IPS-NIHi7 (cell line): Measurements from ENCODE around the gene ESPNL.

Experiments
- DNase-seq: peaks from one replicate; pipeline ENCODE4 v3.0.0; 2012; ENCODE audit warnings: mixed read lengths; ENCODE audit errors: extremely low spot score

Gene ESPNL

DNA sequence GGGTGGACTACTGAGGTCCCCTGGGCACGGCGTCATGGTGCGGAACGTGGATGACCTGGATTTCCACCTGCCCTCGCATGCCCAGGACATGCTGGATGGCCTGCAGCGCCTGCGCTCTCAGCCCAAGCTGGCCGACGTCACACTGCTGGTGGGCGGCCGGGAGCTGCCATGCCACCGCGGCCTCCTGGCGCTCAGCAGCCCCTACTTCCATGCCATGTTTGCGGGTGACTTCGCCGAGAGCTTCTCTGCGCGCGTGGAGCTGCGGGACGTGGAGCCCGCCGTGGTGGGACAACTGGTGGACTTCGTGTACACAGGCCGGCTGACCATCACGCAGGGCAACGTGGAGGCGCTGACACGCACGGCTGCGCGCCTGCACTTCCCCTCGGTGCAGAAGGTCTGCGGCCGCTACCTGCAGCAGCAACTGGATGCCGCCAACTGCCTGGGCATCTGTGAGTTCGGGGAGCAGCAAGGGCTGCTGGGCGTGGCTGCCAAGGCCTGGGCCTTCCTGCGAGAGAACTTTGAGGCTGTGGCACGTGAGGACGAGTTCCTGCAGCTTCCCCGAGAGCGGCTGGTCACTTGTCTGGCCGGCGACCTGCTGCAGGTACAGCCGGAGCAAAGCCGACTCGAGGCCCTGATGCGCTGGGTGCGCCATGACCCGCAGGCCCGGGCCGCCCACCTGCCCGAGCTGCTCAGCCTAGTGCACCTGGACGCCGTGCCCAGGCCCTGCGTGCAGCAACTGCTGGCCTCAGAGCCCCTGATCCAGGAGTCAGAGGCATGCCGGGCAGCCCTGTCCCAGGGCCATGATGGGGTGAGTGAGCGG lies 40.8 kb downstream of the ESPNL start:
- DNase-seq, result no peak

- DNase-seq, result no peak
Observed at GRCh38 chr2:238141541-238142318, 41.6 kb downstream of the ESPNL start.

GRCh38 chr2:238142382-238143205 lies 42.5 kb downstream of the ESPNL start:
- no peak for DNase-seq

DNA sequence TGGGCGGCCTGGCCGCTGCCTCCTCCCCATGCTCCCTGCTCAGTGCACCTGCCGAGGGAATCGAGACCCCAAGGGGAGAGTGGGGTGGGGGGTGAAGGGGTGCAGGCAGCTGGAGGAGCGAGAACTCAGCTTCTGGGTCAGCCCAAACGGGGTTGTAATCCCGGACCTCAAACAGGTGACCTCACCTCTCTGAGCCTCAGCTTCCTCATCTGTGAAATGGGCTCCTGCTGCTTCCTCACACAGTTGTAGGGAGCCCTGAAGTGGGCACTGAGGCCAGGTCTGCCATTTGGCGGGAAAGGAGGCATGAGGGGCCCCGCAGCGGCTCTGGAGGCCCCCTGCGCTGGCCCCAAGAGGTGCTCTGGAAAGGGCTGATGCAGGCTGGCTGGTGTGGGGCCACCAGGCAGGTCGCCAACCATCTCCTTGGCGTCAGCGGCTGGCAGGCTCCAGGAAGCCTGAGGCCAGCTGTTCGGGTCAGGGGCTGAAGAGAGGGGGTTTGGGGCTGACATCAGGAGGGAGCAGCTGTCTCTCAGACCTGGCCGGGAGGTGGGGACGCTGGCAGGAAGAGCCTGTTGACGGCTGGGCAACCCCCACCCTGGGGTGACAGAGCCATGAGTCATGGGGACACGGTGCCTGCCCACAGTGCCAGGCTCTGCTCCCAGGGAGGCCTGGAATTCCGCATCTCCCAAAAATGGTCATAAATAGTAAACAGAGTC lies 43.3 kb downstream of the ESPNL start:
- DNase-seq, result no peak

- no peak for DNase-seq
Observed at GRCh38 chr2:238144262-238144661, 44.1 kb downstream of the ESPNL start.

DNA sequence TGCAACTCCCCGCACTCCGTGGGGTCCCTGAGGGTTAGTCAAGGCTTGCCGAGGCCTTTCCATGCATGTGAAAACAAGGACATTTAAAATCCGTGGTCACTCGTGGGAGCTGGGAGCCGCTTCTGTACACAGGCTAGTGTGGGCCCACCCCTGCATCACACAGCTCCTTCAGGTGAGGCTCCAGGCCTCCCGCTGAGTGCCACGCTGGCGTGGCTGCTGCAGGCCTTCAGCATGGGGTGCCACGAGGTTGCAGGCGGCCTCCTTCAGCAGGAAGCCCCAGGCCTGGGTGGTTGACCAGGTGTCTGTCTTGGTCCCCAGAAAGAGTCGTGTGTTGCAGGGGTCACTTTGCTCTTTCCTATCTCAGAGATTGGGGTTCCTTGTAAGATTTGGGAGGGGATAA lies 44.9 kb downstream of the ESPNL start:
- no peak for DNase-seq

DNA sequence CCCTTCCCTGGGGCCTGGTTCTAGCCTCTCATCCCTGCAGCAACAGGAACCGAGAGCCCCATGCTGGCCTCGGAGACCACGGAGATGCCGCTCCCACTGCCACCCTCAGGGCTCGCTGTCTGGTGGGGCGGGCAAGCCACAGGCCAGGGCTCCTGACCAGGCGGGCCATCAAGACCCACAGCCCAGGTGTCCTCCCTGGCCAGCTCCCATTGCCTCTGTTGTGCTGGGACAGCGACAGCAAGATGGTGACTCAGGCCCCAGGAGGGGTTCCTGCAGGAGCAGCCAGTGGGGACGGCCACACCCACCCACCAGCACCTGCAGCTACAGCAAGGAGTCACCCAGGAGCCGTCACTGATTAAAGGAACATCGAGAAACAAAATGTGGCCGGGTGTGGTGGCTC lies 45.7 kb downstream of the ESPNL start:
- DNase-seq, result no peak

- no peak for DNase-seq
Observed at GRCh38 chr2:238146884-238147544, 46.9 kb downstream of the ESPNL start.

DNA sequence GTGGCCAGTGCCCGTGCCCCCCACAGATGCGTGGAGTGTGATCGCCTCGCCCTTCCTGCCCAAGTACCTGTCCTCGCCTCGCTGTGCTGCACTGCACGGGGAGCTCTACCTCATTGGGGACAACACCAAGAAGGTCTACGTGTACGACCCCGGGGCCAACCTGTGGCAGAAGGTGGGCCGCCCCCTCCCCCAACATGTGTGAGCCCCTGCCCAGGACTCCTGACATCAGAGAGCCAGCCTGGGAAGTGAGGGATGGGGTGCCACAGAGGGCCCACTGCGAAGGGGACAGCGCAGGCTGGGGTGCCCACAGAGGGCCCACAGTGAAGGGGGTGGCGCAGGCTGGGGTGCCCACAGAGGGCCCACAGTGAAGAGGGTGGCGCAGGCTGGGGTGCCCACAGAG lies 48.8 kb downstream of the ESPNL start:
- DNase-seq, result no peak

- DNase-seq, result no peak
Observed at GRCh38 chr2:238149841-238150572, 49.9 kb downstream of the ESPNL start.

GRCh38 chr2:238150686-238151085 lies 50.5 kb downstream of the ESPNL start:
- no peak for DNase-seq

DNA sequence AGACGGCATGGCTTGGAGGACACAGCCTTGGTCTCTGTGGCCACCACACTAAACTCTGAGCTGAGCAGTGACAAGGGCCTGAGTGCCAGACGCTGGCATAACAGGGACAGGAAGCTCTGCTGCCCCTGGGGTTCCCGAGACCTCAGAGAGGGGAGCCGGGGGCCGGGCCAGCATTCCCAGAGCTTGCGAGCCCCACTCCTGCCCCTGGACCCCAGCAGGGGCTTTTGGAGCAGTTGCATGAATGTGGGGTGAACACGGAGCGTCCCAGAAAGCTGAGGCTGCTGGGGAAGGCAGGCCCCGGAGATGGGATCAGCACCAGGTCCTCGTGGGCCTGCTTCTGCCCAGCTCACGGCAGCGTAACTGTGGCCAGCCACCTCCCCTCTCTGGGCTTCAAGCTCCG lies 51.1 kb downstream of the ESPNL start:
- DNase-seq, result no peak

- DNase-seq, result no peak
Observed at GRCh38 chr2:238151628-238152235, 51.6 kb downstream of the ESPNL start.

GRCh38 chr2:238152771-238153688 lies 52.9 kb downstream of the ESPNL start:
- DNase-seq, result no peak

DNA sequence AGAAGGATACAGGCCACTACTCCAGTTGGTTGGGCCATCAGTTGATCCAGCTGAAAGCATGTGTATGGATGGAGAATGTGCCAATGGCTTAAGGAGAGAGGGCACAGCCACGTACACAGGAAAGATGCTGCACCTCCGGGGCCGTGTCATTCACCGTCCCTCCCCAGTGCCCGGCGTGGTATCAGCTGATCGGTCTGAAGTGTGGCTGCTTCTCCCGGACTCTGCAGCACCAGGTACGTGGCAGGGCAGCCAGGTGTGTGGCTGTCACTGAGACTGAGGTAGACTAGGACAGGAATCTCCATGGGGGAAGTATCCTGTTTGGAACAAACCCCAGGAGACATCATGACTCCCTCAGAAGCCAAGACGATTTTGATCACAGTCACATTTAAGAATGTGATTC lies 54.4 kb downstream of the ESPNL start:
- DNase-seq, result no peak

- DNase-seq, result no peak
Observed at GRCh38 chr2:238155051-238155760, 55.1 kb downstream of the ESPNL start.

DNA sequence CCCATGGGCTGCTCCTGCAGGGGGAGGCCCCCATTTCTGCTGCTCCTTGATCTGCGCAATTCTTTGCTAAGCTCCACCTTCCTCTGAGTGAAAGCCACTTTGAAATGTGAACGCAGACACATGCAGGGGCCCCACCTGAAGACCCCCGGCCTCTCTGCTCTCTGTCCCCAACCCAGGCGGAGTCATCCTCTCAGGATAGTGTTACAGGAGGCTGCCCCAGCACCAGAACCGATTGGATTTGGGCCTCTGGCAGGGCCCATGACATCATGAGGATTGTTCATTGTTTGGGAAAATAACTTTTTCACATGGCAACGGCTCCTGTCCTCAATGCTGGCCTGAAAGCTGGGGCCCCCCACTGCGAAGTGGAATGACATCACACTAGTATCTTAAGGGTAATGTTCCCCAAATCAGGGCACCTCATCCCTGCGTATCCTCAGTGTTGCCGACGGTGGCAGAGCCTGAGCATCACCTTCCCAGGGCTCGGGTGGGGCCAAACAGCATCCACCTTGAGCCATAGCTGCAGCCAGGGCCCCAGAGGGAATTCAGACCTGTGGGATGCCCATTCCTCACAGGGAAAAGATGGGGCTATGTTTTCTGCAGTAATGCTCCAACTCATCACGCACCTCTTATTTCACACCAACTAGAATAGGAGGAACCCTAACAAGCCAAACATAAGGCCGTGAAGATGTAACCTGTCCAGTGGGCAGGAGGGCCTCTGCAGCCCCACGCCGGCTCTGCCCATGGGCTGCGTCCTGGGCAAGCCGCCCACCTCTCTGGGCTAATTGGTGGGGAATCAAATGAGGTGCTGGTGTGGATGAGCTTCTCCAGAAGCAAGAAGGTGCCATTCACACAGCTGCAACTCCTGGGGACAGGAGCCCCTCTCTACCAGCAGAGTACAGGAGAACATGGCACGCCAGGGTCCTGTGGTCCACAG lies 55.9 kb downstream of the ESPNL start:
- no peak for DNase-seq
